DND-41 (cell line): ENCODE results near the gene SHANK3.

Source experiments
- ATAC-seq: fragments of 200-7000 bp; cut with Tn5 transposase; 3 replicates; pipeline ENCODE4 v1.9.1; 2021; ENCODE audit warnings: low read depth; ENCODE audit not compliant: insufficient read depth
- DNase-seq: peaks from one replicate; pipeline ENCODE4 v3.0.0-alpha.2; 2020
- H2AFZ ChIP-seq: 2 replicates; pipeline ENCODE4 v1.6.0; 2012; ENCODE audit warnings: low read depth, low read length
- H3K27ac ChIP-seq: 2 replicates; pipeline ENCODE4 v1.5.1; 2012; ENCODE audit warnings: low read length, inconsistent platforms
- H3K27me3 ChIP-seq: fragments of 200-600 bp; sonication (generic); 2 replicates; pipeline ENCODE4 v1.6.0; 2012; ENCODE audit warnings: low read length, mild to moderate bottlenecking, inconsistent platforms; ENCODE audit not compliant: insufficient read depth, poor library complexity
- H3K36me3 ChIP-seq: 2 replicates; pipeline ENCODE4 v1.5.1; 2012; ENCODE audit warnings: low read length, inconsistent platforms; ENCODE audit not compliant: insufficient read depth
- H3K4me1 ChIP-seq: 2 replicates; pipeline ENCODE4 v1.5.1; 2012; ENCODE audit warnings: mild to moderate bottlenecking, low read length; ENCODE audit not compliant: insufficient read depth
- H3K4me2 ChIP-seq: 2 replicates; pipeline ENCODE4 v1.6.0; 2012; ENCODE audit warnings: mild to moderate bottlenecking, moderate library complexity, low read length, inconsistent platforms; ENCODE audit not compliant: insufficient read depth
- H3K4me3 ChIP-seq, 2 experiments: fragments of 200-600 bp in 1 of 2; shearing (Covaris generic) in 1 of 2; 2 replicates each; pipeline ENCODE4 v1.5.1; 2012 to 2016; ENCODE audit warnings: inconsistent platforms in 2 of 2, low read length in 2 of 2, mild to moderate bottlenecking in 2 of 2, low read depth in 1 of 2, moderate library complexity in 1 of 2
- H3K79me2 ChIP-seq: 2 replicates; pipeline ENCODE4 v1.6.0; 2012; ENCODE audit warnings: low read length, inconsistent platforms; ENCODE audit not compliant: insufficient read depth
- H3K9ac ChIP-seq: 2 replicates; pipeline ENCODE4 v1.6.0; 2012; ENCODE audit warnings: low read depth, mild to moderate bottlenecking, inconsistent platforms, low read length, moderate library complexity
- H3K9me3 ChIP-seq: 2 replicates; pipeline ENCODE4 v1.5.1; 2012; ENCODE audit warnings: low read length, moderate library complexity, mild to moderate bottlenecking, inconsistent platforms; ENCODE audit not compliant: insufficient read depth, severe bottlenecking
- H4K20me1 ChIP-seq: 2 replicates; pipeline ENCODE4 v1.6.0; 2012; ENCODE audit warnings: low read length; ENCODE audit not compliant: insufficient read depth
- EZH2 ChIP-seq: IDR thresholded peaks from 3 replicates; pipeline ENCODE4 v1.6.1; 2012; ENCODE audit warnings: borderline replicate concordance, low read depth, mild to moderate bottlenecking, moderate library complexity, low read length, inconsistent platforms; ENCODE audit not compliant: severe bottlenecking
- TF ChIP-seq, protein P1 (sequence below): IDR thresholded peaks from 2 replicates; pipeline ENCODE4 v1.5.1; 2012; ENCODE audit warnings: borderline replicate concordance, low read length, moderate library complexity, mild to moderate bottlenecking; ENCODE audit not compliant: poor library complexity, severe bottlenecking; ENCODE audit errors: extremely low read depth

The SHANK3 gene

DNA sequence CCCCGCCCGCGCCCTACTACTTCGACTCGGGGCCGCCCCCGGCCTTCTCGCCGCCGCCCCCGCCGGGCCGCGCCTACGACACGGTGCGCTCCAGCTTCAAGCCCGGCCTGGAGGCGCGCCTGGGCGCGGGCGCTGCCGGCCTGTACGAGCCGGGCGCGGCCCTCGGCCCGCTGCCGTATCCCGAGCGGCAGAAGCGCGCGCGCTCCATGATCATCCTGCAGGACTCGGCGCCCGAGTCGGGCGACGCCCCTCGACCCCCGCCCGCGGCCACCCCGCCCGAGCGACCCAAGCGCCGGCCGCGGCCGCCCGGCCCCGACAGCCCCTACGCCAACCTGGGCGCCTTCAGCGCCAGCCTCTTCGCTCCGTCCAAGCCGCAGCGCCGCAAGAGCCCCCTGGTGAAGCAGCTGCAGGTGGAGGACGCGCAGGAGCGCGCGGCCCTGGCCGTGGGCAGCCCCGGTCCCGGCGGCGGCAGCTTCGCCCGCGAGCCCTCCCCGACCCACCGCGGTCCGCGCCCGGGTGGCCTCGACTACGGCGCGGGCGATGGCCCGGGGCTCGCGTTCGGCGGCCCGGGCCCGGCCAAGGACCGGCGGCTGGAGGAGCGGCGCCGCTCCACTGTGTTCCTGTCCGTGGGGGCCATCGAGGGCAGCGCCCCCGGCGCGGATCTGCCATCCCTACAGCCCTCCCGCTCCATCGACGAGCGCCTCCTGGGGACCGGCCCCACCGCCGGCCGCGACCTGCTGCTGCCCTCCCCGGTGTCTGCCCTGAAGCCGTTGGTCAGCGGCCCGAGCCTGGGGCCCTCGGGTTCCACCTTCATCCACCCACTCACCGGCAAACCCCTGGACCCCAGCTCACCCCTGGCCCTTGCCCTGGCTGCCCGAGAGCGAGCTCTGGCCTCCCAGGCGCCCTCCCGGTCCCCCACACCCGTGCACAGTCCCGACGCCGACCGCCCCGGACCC is 48.0 kb downstream of the SHANK3 start:
- no peaks in the 10 kb centered on the region for H3K36me3 ChIP-seq
- H2AFZ ChIP-seq: no peak overlapping the region
- H3K79me2 ChIP-seq: no peaks in the 10 kb centered on the region
- H3K9me3 ChIP-seq: no peaks in the 10 kb centered on the region
- DNase-seq: no peak
- TF ChIP-seq EZH2: no peak
- TF ChIP-seq, protein P1, sequence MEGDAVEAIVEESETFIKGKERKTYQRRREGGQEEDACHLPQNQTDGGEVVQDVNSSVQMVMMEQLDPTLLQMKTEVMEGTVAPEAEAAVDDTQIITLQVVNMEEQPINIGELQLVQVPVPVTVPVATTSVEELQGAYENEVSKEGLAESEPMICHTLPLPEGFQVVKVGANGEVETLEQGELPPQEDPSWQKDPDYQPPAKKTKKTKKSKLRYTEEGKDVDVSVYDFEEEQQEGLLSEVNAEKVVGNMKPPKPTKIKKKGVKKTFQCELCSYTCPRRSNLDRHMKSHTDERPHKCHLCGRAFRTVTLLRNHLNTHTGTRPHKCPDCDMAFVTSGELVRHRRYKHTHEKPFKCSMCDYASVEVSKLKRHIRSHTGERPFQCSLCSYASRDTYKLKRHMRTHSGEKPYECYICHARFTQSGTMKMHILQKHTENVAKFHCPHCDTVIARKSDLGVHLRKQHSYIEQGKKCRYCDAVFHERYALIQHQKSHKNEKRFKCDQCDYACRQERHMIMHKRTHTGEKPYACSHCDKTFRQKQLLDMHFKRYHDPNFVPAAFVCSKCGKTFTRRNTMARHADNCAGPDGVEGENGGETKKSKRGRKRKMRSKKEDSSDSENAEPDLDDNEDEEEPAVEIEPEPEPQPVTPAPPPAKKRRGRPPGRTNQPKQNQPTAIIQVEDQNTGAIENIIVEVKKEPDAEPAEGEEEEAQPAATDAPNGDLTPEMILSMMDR: no peak
- H3K4me3 ChIP-seq: no peak overlapping the region
- no peak overlapping the region for H3K9ac ChIP-seq
- no peaks in the 10 kb centered on the region for H3K4me1 ChIP-seq
- no peak overlapping the region for H3K4me2 ChIP-seq
- peaks cover 4% of the 10 kb centered on the region for H3K27me3 ChIP-seq
- peaks cover 9% of the 10 kb centered on the region for H4K20me1 ChIP-seq
- ATAC-seq: no peak
- no peak overlapping the region for H3K27ac ChIP-seq

GRCh38 chr22:50721257-50721844 is 48.7 kb downstream of the SHANK3 start:
- peaks cover 4% of the 10 kb centered on the region for H3K27me3 ChIP-seq
- no peak overlapping the region for H3K4me2 ChIP-seq
- H3K4me3 ChIP-seq: no peak overlapping the region
- no peaks in the 10 kb centered on the region for H3K36me3 ChIP-seq
- no peak overlapping the region for H3K27ac ChIP-seq
- no peaks in the 10 kb centered on the region for H3K9me3 ChIP-seq
- DNase-seq (no peak), ATAC-seq (no peak)
- H2AFZ ChIP-seq: no peak overlapping the region
- no peaks in the 10 kb centered on the region for H3K4me1 ChIP-seq
- TF ChIP-seq, protein P1: no peak
- TF ChIP-seq EZH2: no peak
- peaks cover 9% of the 10 kb centered on the region for H4K20me1 ChIP-seq
- no peaks in the 10 kb centered on the region for H3K79me2 ChIP-seq
- no peak overlapping the region for H3K9ac ChIP-seq

GRCh38 chr22:50722048-50722701 is 49.6 kb downstream of the SHANK3 start:
- Histone ChIP-seq H3K27me3 (no peaks in the 10 kb centered on the region), H2AFZ (no peak overlapping the region)
- no peak for ATAC-seq

More at GRCh38 chr22:50722048-50722701, 49.6 kb downstream of the SHANK3 start:
- H3K4me3 ChIP-seq: no peak overlapping the region
- H3K27ac ChIP-seq: no peak overlapping the region
- no peak for DNase-seq
- no peak overlapping the region for H3K4me2 ChIP-seq
- H4K20me1 ChIP-seq: peaks cover 9% of the 10 kb centered on the region
- no peaks in the 10 kb centered on the region for H3K79me2 ChIP-seq
- no peak overlapping the region for H3K9ac ChIP-seq
- no peaks in the 10 kb centered on the region for H3K4me1 ChIP-seq
- no peaks in the 10 kb centered on the region for H3K36me3 ChIP-seq
- TF ChIP-seq EZH2: no peak
- TF ChIP-seq, protein P1: no peak
- no peaks in the 10 kb centered on the region for H3K9me3 ChIP-seq
